IMR-90 (cell line): ENCODE measurements around the gene SECTM1. TPM values are rescaled to one million over a fixed set of nuclear protein-coding genes. Genes with fewer than 3 reads are reported as not detected.
A peak's percentile ranks its signal among the peaks of the same experiment; 100 is the strongest.

ENCODE experiments used
- ATAC-seq: fragments of 200-7000 bp; cut with Tn5 transposase; 2 replicates; pipeline ENCODE4 v1.9.1; 2020; ENCODE audit warnings: low read depth, mild to moderate bottlenecking, moderate library complexity
- BruUV-seq: library from RNA; stranded (reverse); fragments of 400-500 nt; replicated peaks from 2 replicates; lab custom pipeline; 2021; lab: Mats Ljungman, UMichigan
- CTCF ChIA-PET: fragments of 300-600 bp; formaldehyde crosslinking; extraction: SDS; loops from one replicate; lab custom pipeline; 2021; ENCODE audit warnings: antibody characterized with exemption; lab: Yijun Ruan, JAX
- POLR2A ChIA-PET: fragments of 300-600 bp; sonication (Branson Sonifier 250); formaldehyde crosslinking; loops from one replicate; lab custom pipeline; 2022; ENCODE audit warnings: antibody characterized with exemption; ENCODE audit not compliant: unreplicated experiment; lab: Charles Lee
- DNase-seq: peaks from one replicate; pipeline ENCODE4 v3.0.0; 2013
- H2AFZ ChIP-seq: replicated peaks from 2 replicates; pipeline ENCODE3; 2013; ENCODE audit warnings: low read length, mild to moderate bottlenecking; ENCODE audit not compliant: poor library complexity
- H2AK5ac ChIP-seq: 2 replicates; pipeline ENCODE4 v1.6.1; 2013; ENCODE audit warnings: low read depth, low read length, inconsistent platforms
- H2AK9ac ChIP-seq: replicated peaks from 2 replicates; pipeline ENCODE3; 2013; ENCODE audit warnings: mild to moderate bottlenecking, low read depth, low read length, moderate library complexity; ENCODE audit not compliant: poor library complexity
- H2BK120ac ChIP-seq: 2 replicates; pipeline ENCODE4 v1.6.1; 2013; ENCODE audit warnings: low read depth, low read length, inconsistent platforms
- H2BK15ac ChIP-seq: 3 replicates; pipeline ENCODE4 v1.6.1; 2013; ENCODE audit warnings: low read depth, low read length, inconsistent platforms
- H2BK20ac ChIP-seq: 2 replicates; pipeline ENCODE4 v1.6.1; 2013; ENCODE audit warnings: low read depth, mild to moderate bottlenecking, inconsistent platforms, low read length, moderate library complexity
- H2BK5ac ChIP-seq: 2 replicates; pipeline ENCODE4 v1.6.1; 2013; ENCODE audit warnings: mild to moderate bottlenecking, low read depth, low read length, inconsistent platforms; ENCODE audit not compliant: poor library complexity, severe bottlenecking
- H3K14ac ChIP-seq: replicated peaks from 2 replicates; pipeline ENCODE4 v1.6.1; 2013; ENCODE audit warnings: low read depth, low read length, inconsistent platforms
- H3K18ac ChIP-seq: 2 replicates; pipeline ENCODE4 v1.6.1; 2013; ENCODE audit warnings: low read depth, low read length, control low read depth
- H3K23ac ChIP-seq: 2 replicates; pipeline ENCODE4 v1.6.1; 2013; ENCODE audit warnings: low read depth, low read length, inconsistent platforms
- H3K27ac ChIP-seq: 2 replicates; pipeline ENCODE4 v1.5.1; 2013; ENCODE audit warnings: mild to moderate bottlenecking, control low read depth, low read length; ENCODE audit not compliant: insufficient read depth
- H3K27me3 ChIP-seq: 2 replicates; pipeline ENCODE4 v1.6.1; 2013; ENCODE audit warnings: low read length; ENCODE audit not compliant: control insufficient read depth, insufficient read depth
- H3K36me3 ChIP-seq: 2 replicates; pipeline ENCODE4 v1.6.1; 2013; ENCODE audit warnings: low read length, mixed read lengths; ENCODE audit not compliant: control insufficient read depth, insufficient read depth
- H3K4ac ChIP-seq: 2 replicates; pipeline ENCODE4 v1.6.1; 2013; ENCODE audit warnings: low read depth, low read length, inconsistent platforms
- H3K4me1 ChIP-seq: 2 replicates; pipeline ENCODE4 v1.6.1; 2013; ENCODE audit warnings: low read length, mixed read lengths; ENCODE audit not compliant: control insufficient read depth, insufficient read depth
- H3K4me2 ChIP-seq: 2 replicates; pipeline ENCODE4 v1.6.1; 2013; ENCODE audit warnings: low read depth, mild to moderate bottlenecking, control low read depth, low read length, moderate library complexity
- H3K4me3 ChIP-seq: 2 replicates; pipeline ENCODE4 v1.5.1; 2013; ENCODE audit warnings: low read depth, mild to moderate bottlenecking, control low read depth, low read length, moderate library complexity; ENCODE audit not compliant: insufficient read depth
- H3K56ac ChIP-seq: 2 replicates; pipeline ENCODE4 v1.6.1; 2013; ENCODE audit warnings: low read length, inconsistent platforms; ENCODE audit not compliant: insufficient read depth; ENCODE audit errors: extremely low read depth
- H3K79me1 ChIP-seq, 2 experiments: 2 replicates each; pipeline ENCODE4 v1.6.1; 2013; ENCODE audit warnings: low read length in 2 of 2, inconsistent platforms in 1 of 2, low read depth in 1 of 2
- H3K9ac ChIP-seq: 2 replicates; pipeline ENCODE4 v1.6.1; 2013; ENCODE audit warnings: low read depth, low read length, control low read depth
- H3K9me1 ChIP-seq: 2 replicates; pipeline ENCODE4 v1.6.1; 2013; ENCODE audit warnings: low read length, inconsistent platforms; ENCODE audit not compliant: insufficient read depth
- H3K9me3 ChIP-seq: 2 replicates; pipeline ENCODE4 v1.6.1; 2013; ENCODE audit warnings: low read length; ENCODE audit not compliant: control insufficient read depth, insufficient read depth
- H4K20me1 ChIP-seq: 2 replicates; pipeline ENCODE4 v1.6.1; 2013; ENCODE audit warnings: low read length, inconsistent platforms; ENCODE audit not compliant: insufficient read depth
- H4K5ac ChIP-seq: 2 replicates; pipeline ENCODE4 v1.6.1; 2013; ENCODE audit warnings: mild to moderate bottlenecking, low read depth, low read length, control low read depth
- H4K8ac ChIP-seq, 2 experiments: 2 replicates each; pipeline ENCODE4 v1.6.1; 2013; ENCODE audit warnings: low read depth in 2 of 2, low read length in 2 of 2, control low read depth in 1 of 2, inconsistent platforms in 1 of 2
- H4K91ac ChIP-seq: 2 replicates; pipeline ENCODE4 v1.6.1; 2013; ENCODE audit warnings: low read depth, low read length, inconsistent platforms; ENCODE audit not compliant: insufficient read depth
- CEBPB ChIP-seq: IDR thresholded peaks from 2 replicates; pipeline ENCODE4 v1.6.1; 2012; ENCODE audit warnings: low read depth, low read length, improper control_type of control experiment
- CHD1 ChIP-seq: IDR thresholded peaks from 2 replicates; pipeline ENCODE4 v1.6.1; 2012; ENCODE audit warnings: low read depth, low read length, improper control_type of control experiment
- CTCF ChIP-seq: conservative IDR thresholded peaks from 2 replicates; pipeline ENCODE4 v1.5.1; 2012; ENCODE audit warnings: mild to moderate bottlenecking, low read depth, low read length, improper control_type of control experiment
- ELK1 ChIP-seq: fragments of 150-350 bp; IDR thresholded peaks from 2 replicates; pipeline ENCODE4 v1.6.1; 2016; ENCODE audit warnings: low read depth, mild to moderate bottlenecking, low read length, moderate library complexity, borderline replicate concordance
- FOS ChIP-seq: fragments of 150-350 bp; IDR thresholded peaks from 2 replicates; pipeline ENCODE4 v1.6.1; 2016; ENCODE audit warnings: low read depth, low read length
- MAFK ChIP-seq: IDR thresholded peaks from 2 replicates; pipeline ENCODE4 v1.6.1; 2012; ENCODE audit warnings: low read depth, low read length, improper control_type of control experiment
- MAZ ChIP-seq: IDR thresholded peaks from 2 replicates; pipeline ENCODE4 v1.6.1; 2012; ENCODE audit warnings: low read depth, mild to moderate bottlenecking, low read length, improper control_type of control experiment, moderate library complexity, borderline replicate concordance
- MXI1 ChIP-seq: IDR thresholded peaks from 2 replicates; pipeline ENCODE4 v1.6.1; 2012; ENCODE audit warnings: low read depth, mild to moderate bottlenecking, low read length, moderate library complexity, borderline replicate concordance
- NFE2L2 ChIP-seq: fragments of 150-350 bp; IDR thresholded peaks from 2 replicates; pipeline ENCODE4 v1.6.1; 2016; ENCODE audit warnings: low read depth, mild to moderate bottlenecking, low read length
- RAD21 ChIP-seq: IDR thresholded peaks from 2 replicates; pipeline ENCODE4 v1.6.1; 2012; ENCODE audit warnings: low read length, improper control_type of control experiment
- RCOR1 ChIP-seq: IDR thresholded peaks from 2 replicates; pipeline ENCODE4 v1.6.1; 2012; ENCODE audit warnings: mild to moderate bottlenecking, low read length, improper control_type of control experiment; ENCODE audit not compliant: insufficient replicate concordance
- SMC3 ChIP-seq: fragments of 150-350 bp; IDR thresholded peaks from 2 replicates; pipeline ENCODE4 v1.6.1; 2016; ENCODE audit warnings: low read depth, mild to moderate bottlenecking, antibody characterized with exemption, low read length, moderate library complexity
- USF2 ChIP-seq: fragments of 150-350 bp; IDR thresholded peaks from 2 replicates; pipeline ENCODE4 v1.6.1; 2017; ENCODE audit warnings: mild to moderate bottlenecking, antibody characterized with exemption, low read length, low read depth
- WGBS, 2 experiments: methylation state at CpG; one replicate each; pipeline versions ENCODE4 v1.1.5 to v1.1.7; 2013; ENCODE audit warnings: missing lambda C conversion rate in 2 of 2; ENCODE audit not compliant: insufficient read length in 1 of 2; ENCODE audit errors: extremely low coverage in 2 of 2; 5-methylcytosine and 5-hydroxymethylcytosine counted together
- dilution Hi-C: fragments of 300-500 bp; cut with HindIII; formaldehyde crosslinking; loops from one replicate; pipeline ENCODE4 v1.14.3; 2018; ENCODE audit warnings: low sequenced_read_pairs; ENCODE audit not compliant: unreplicated experiment
- in situ Hi-C: fragments of 300-500 bp; cut with MboI; formaldehyde crosslinking; loops from 3 replicates; pipeline ENCODE4 v1.14.3; 2019; ENCODE audit warnings: low sequenced_read_pairs, inconsistent platforms, mixed read lengths
- intact Hi-C: fragments of 100-400 bp; cut with micrococcal nuclease; formaldehyde crosslinking; loops from 2 replicates; pipeline ENCODE4 v1.10.0; 2022
- polyA plus RNA-seq, 3 experiments: library from polyadenylated mRNA; depleted of rRNA; stranded (reverse); fragments of >200 nt; gene quantifications; 2 replicates each; pipeline ENCODE4 v1.2.3, GENCODE V29; 2012; ENCODE audit warnings: low replicate concordance in 1 of 3
- total RNA-seq: library from RNA; depleted of rRNA; stranded (reverse); fragments of >200 nt; gene quantifications from 2 replicates; pipeline ENCODE4 v1.2.3, GENCODE V29; 2012

The SECTM1 gene
- total and polyA plus RNA-seq, 2 of the 4 experiments (the other 2 are of a cell fraction): 2.3 to 4.4 TPM

GRCh38 chr17:82300707-82301270 is 32.8 kb downstream of the SECTM1 start (continued):
- TF ChIP-seq MAZ: peak; percentile 52; the same call in 1 of the 2 replicates

GRCh38 chr17:82300228-82300627 is 33.3 kb downstream of the SECTM1 start:
- Histone ChIP-seq H3K9ac (no peak overlapping the region), H2BK20ac (no peak overlapping the region), H2AK5ac (peak overlapping the region; percentile 4; the same call in 1 of the 2 replicates), H3K4me1 (peaks cover 18% of the 10 kb centered on the region), H3K9me1 (peaks cover 9% of the 10 kb centered on the region), H3K23ac (no peak overlapping the region), H3K9me3 (no peaks in the 10 kb centered on the region), H4K20me1 (no peaks in the 10 kb centered on the region; the same call in 1 of the 2 replicates), H3K79me1 (peaks cover 0 to 6% of the 10 kb centered on the region in 2 experiments; a peak in 1 of 4 replicates), H3K56ac (no peak overlapping the region), H2BK15ac (no peak overlapping the region), H3K36me3 (no peaks in the 10 kb centered on the region), H3K27ac (no peak overlapping the region), H3K14ac (no peak overlapping the region), H4K8ac (no peak overlapping the region), H2BK120ac (no peak overlapping the region), H3K4ac (peak overlapping the region; percentile 31; the same call in 1 of the 2 replicates), H3K18ac (no peak overlapping the region), H3K27me3 (no peaks in the 10 kb centered on the region; the same call in 1 of the 2 replicates), H4K5ac (no peak overlapping the region), H2AK9ac (no peak overlapping the region), H3K4me2 (no peak overlapping the region), H2BK5ac (no peak overlapping the region), H2AFZ (no peak overlapping the region), H3K4me3 (no peak overlapping the region), H4K91ac (no peak overlapping the region)
- dilution Hi-C loops: no loop called here
- DNase-seq (no peak), ATAC-seq (no peak)
- POLR2A ChIA-PET: no interaction called here
- in situ Hi-C loops: no loop called here
- intact Hi-C loops: no loop called here
- no TSS peak for BruUV-seq
- 100% methylated on average over 2 of the region's 13 CpGs; no CpG with 5 or more reads in 1 of the 2 experiments for WGBS, 2 experiments
- CTCF ChIA-PET: interaction anchor here (0.6 to 0.7 kb wide), 2 partner anchors 13 to 45 kb away, joined by 3 to 4 read pairs; no protein-coding TSS in a partner anchor
- TF ChIP-seq MXI1: no peak
- TF ChIP-seq RAD21: no peak
- TF ChIP-seq ELK1: no peak
- no peak for TF ChIP-seq SMC3
- TF ChIP-seq NFE2L2: no peak
- no peak for TF ChIP-seq CEBPB
- no peak for TF ChIP-seq USF2
- no peak for TF ChIP-seq FOS
- TF ChIP-seq CTCF: no peak
- TF ChIP-seq MAFK: no peak
- no peak for TF ChIP-seq RCOR1
- no peak for TF ChIP-seq CHD1
